GM23248 (cell line): Measurements from ENCODE around the gene ADAMTSL2. TPM values are rescaled to one million over a fixed set of nuclear protein-coding genes. Genes with fewer than 3 reads are reported as not detected.

Experiments used
- DNase-seq: peaks from one replicate; pipeline ENCODE4 v3.0.0-alpha.2; 2015
- H2AFZ ChIP-seq: fragments of 200-600 bp; sonication (generic); 2 replicates; pipeline ENCODE4 v1.6.1; 2016; ENCODE audit warnings: antibody characterized with exemption
- H3F3A ChIP-seq: fragments of 200-600 bp; sonication (generic); 2 replicates; pipeline ENCODE4 v1.6.1; 2016; ENCODE audit warnings: mild to moderate bottlenecking, antibody characterized with exemption, mixed run types; ENCODE audit not compliant: insufficient read depth
- H3K27ac ChIP-seq: fragments of 200-600 bp; sonication (generic); 2 replicates; pipeline ENCODE4 v1.5.1; 2016; ENCODE audit warnings: mild to moderate bottlenecking
- H3K27me3 ChIP-seq: fragments of 200-600 bp; sonication (generic); replicated peaks from 2 replicates; pipeline ENCODE4 v1.6.1; 2016; ENCODE audit warnings: mild to moderate bottlenecking; ENCODE audit not compliant: insufficient read depth
- H3K36me3 ChIP-seq: fragments of 200-600 bp; sonication (generic); 2 replicates; pipeline ENCODE4 v1.6.1; 2016; ENCODE audit warnings: low read depth, mild to moderate bottlenecking
- H3K4me1 ChIP-seq: fragments of 200-600 bp; sonication (generic); 2 replicates; pipeline ENCODE4 v1.6.1; 2016; ENCODE audit warnings: mild to moderate bottlenecking; ENCODE audit not compliant: insufficient read depth
- H3K4me2 ChIP-seq: fragments of 200-600 bp; sonication (generic); one replicate; pipeline ENCODE4 v1.6.1; 2016; ENCODE audit warnings: mild to moderate bottlenecking; ENCODE audit not compliant: unreplicated experiment
- H3K4me3 ChIP-seq: fragments of 200-600 bp; sonication (generic); 2 replicates; pipeline ENCODE4 v1.5.1; 2016; ENCODE audit warnings: mild to moderate bottlenecking
- H3K79me2 ChIP-seq: fragments of 200-600 bp; sonication (generic); 2 replicates; pipeline ENCODE4 v1.6.1; 2016; ENCODE audit warnings: mild to moderate bottlenecking; ENCODE audit not compliant: insufficient read depth
- H3K9ac ChIP-seq: fragments of 200-600 bp; sonication (generic); 2 replicates; pipeline ENCODE4 v1.6.1; 2016; ENCODE audit warnings: mild to moderate bottlenecking
- H3K9me2 ChIP-seq: fragments of 200-600 bp; sonication (generic); 2 replicates; pipeline ENCODE4 v1.6.1; 2016; ENCODE audit warnings: mixed run types, mild to moderate bottlenecking, moderate library complexity; ENCODE audit not compliant: insufficient read depth
- H3K9me3 ChIP-seq: fragments of 200-600 bp; sonication (generic); one replicate; pipeline ENCODE4 v1.6.1; 2017; ENCODE audit warnings: low read depth
- H4K20me1 ChIP-seq: fragments of 200-600 bp; sonication (generic); 2 replicates; pipeline ENCODE4 v1.6.0; 2016; ENCODE audit not compliant: insufficient read depth
- EZH2 ChIP-seq: fragments of 200-600 bp; sonication (generic); IDR thresholded peaks from 2 replicates; pipeline ENCODE4 v1.6.1; 2018; ENCODE audit warnings: antibody characterized with exemption, mild to moderate bottlenecking; ENCODE audit not compliant: insufficient read depth, poor library complexity, severe bottlenecking
- EZH2phosphoT487 ChIP-seq: fragments of 200-600 bp; sonication (generic); IDR thresholded peaks from 2 replicates; pipeline ENCODE4 v1.6.1; 2018; ENCODE audit warnings: antibody characterized with exemption, moderate library complexity, mild to moderate bottlenecking, low read depth; ENCODE audit not compliant: insufficient read depth
- WGBS, 2 experiments: methylation state at CpG; one replicate each; pipeline ENCODE4 v1.1.6; 2015 to 2017; ENCODE audit warnings: low lambda C conversion rate in 2 of 2, low coverage in 1 of 2; ENCODE audit errors: missing lambda C conversion rate in 2 of 2; 5-methylcytosine and 5-hydroxymethylcytosine counted together
- in situ Hi-C: fragments of 300-500 bp; cut with MboI; formaldehyde crosslinking; loops from 2 replicates; pipeline ENCODE4 v1.15.0; 2020
- polyA plus RNA-seq: library from polyadenylated mRNA; unstranded; fragments of >200 nt; fragmentation: Nextera tagmentation; extraction: Ambion mirVana; gene quantifications from 2 replicates; pipeline ENCODE4 v1.2.1, GENCODE V29; 2016
- total RNA-seq: library from RNA; depleted of rRNA; stranded (reverse); fragments of >200 nt; shearing (Covaris generic); gene quantifications from 2 replicates; pipeline ENCODE4 v1.2.3, GENCODE V29; 2014

The ADAMTSL2 gene
- total and polyA plus RNA-seq, 2 experiments from 2014 or later, result 0.11 TPM; not detected in 1

DNA sequence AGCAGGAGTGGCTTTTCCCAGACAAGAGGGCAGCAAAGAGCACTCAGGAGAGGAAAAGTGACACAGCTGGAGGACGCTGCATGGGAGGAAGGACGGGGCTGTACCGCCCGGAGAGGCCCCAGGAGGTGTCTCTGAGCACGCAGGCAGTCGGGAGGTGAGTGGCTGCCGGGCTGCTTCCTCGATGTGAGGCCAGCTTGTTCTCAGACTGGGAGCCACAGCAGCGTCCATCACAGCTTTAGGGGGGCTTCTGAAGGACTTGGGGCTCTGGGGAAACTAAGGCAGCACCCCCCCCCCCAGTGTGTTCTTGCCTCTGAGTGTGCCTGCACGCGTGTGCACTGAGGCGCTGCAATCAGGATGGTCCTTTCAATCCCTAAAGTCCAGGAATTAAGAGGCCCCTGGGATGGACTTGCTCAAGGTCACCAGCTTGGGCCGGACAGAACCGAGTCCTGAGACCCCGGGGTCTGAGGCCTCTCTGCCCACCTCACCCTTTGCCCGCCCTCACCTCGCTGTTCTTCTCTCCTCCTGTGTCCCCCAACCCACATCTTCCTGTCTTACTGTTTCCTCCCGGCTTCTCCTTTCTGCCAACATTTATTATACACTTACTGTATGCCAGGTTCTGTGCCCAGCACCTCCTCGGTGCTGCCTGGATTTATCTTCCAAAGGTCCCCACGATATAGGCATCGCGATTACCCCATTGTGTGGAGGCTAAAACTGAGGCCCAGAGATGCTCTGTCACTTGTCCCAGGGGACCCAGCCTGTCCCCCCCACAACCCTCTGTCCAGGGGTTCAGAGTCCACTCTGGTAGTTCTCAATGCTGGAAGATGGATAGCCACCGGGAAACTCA lies 41.7 kb downstream of the ADAMTSL2 start:
- 68 to 74% methylated on average over 23 of the region's 23 CpGs for WGBS, 2 experiments
- Histone ChIP-seq H3K36me3 (no peaks in the 10 kb centered on the region), H4K20me1 (no peaks in the 10 kb centered on the region), H3K4me2 (no peak overlapping the region), H3K4me1 (no peaks in the 10 kb centered on the region), H3K9me3 (no peaks in the 10 kb centered on the region), H3K9ac (no peak overlapping the region), H2AFZ (no peak overlapping the region), H3K27me3 (peaks cover 26% of the 10 kb centered on the region), H3K27ac (no peak overlapping the region), H3K9me2 (no peaks in the 10 kb centered on the region), H3K4me3 (no peak overlapping the region), H3F3A (no peaks in the 10 kb centered on the region), H3K79me2 (no peaks in the 10 kb centered on the region)
- in situ Hi-C loops, result no loop called here
- no peak for DNase-seq
- no peak for TF ChIP-seq EZH2phosphoT487
- TF ChIP-seq EZH2, result no peak

DNA sequence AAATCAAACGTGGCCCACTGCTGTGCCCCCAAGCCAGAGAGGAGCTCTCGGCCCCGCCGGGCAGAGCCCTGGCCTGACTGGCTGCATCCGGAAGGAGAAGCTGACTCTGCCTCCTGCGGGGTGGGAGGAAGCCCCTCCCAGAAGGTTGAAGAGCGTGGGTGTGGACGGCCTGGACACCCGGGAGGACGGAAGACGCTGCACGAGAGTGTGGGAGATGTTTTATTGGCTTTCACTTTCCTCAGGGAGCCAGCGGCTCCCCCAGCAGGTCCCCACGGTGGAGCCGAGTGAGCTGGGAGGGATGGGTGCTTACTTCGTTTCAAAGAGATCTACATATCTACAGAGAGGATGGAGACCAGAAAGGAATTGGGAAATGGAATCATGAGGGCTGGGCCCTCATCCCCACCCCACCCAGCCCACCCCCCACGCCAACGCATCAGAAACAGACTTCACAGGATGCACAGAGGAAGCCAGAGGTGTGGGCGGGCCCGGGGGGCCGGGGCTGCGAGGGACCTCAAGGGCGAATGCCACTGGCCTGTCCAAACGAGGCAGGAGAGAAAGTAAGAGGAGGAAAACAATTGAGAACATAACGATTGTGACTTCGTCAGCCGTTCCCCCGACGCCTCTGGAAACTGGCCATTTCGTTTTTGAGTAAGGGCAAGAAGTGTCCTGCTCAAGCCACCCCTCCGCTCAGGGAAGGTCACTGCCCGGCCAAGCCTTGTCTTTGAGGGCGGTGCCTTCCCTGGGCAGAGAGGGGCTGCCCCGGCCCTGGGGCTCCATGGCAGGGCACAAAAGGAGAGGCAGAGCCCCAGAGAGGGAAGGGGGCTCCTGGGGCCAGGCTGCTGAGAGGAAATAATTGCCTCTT lies 42.6 kb downstream of the ADAMTSL2 start:
- no peaks in the 10 kb centered on the region for H3F3A ChIP-seq
- H3K9ac ChIP-seq, result no peak overlapping the region
- no peaks in the 10 kb centered on the region for H3K4me1 ChIP-seq
- no peaks in the 10 kb centered on the region for H3K79me2 ChIP-seq
- DNase-seq, result no peak
- no peak overlapping the region for H3K4me3 ChIP-seq
- TF ChIP-seq EZH2phosphoT487 (no peak), EZH2 (no peak)
- no peak overlapping the region for H3K4me2 ChIP-seq
- H3K9me3 ChIP-seq, result no peaks in the 10 kb centered on the region
- 66 to 68% methylated on average over 25 to 34 of the region's 34 CpGs for WGBS, 2 experiments
- in situ Hi-C loops, result no loop called here
- H2AFZ ChIP-seq, result no peak overlapping the region
- H3K27ac ChIP-seq, result no peak overlapping the region
- H4K20me1 ChIP-seq, result no peaks in the 10 kb centered on the region
- peaks cover 35% of the 10 kb centered on the region for H3K27me3 ChIP-seq
- H3K36me3 ChIP-seq, result no peaks in the 10 kb centered on the region
- H3K9me2 ChIP-seq, result no peaks in the 10 kb centered on the region

DNA sequence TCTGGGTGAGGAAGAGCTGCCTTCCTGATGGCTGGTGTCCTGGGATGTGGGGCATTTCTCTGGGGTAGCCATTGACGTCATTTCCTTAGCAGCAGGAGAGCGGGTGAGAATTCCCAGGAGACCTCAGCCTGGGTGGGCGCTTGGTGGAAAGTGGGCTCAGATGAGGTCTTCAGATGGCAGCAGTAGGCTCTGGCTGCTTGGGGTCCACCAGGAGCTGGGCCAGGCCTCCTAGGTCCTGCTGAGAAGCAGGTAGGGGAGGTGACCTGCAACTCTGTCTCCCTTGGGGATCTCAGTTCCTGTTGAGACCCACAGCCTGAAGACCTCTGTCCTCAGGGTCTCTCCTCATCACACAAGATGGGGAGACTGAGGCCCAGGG lies 43.2 kb downstream of the ADAMTSL2 start:
- in situ Hi-C loops, result no loop called here
- H3K9ac ChIP-seq, result no peak overlapping the region
- WGBS, 2 experiments, result 59 to 72% methylated on average over 3 of the region's 3 CpGs

DNA sequence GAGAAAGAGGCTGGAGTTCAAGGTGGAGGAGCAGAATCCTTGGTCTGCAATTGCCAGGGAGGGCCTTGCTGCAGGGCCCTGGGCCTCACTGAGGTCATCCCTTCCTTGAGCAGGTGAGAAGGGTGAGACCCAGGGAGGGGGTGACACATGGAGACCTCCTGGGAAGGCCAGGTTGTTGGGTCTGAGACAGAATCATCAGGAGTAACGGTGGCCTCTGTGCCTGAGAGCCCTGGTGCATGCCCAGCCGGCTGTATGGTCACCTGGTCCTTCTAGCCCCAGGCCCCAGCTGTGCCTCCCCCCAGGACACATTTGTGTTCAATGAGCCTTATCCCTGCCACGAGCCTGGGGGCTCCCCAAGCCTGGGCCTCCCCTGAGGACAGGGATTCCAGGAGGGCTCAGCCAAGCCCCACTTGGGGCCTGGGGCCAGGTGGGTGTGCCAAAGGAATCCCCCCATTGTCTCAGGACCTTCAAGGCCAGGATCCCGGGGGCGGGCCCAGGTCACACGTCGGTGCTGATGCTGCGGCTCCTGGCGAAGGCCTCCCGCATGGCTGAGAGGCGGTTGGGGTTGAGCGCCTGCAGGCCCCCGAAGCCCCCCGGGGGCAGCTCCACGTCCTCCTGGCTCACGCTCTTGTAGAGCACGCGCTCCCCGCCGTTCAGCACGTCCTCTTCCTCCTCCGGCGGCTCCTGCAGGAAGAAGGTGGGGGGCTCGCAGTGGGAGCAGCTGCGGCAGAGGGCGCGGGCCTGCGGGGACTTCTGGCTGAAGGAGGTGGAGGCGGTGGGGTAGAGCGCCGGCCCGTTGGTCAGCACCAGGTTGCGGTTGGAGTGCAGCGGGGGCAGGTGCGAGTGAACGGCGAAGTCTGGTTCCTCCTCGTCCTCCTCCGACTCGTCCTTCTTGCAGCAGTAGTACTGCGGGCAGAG lies 44.3 kb downstream of the ADAMTSL2 start:
- in situ Hi-C loops, result no loop called here
- H3K4me1 ChIP-seq, result no peaks in the 10 kb centered on the region
- H3F3A ChIP-seq, result no peaks in the 10 kb centered on the region
- H3K9me3 ChIP-seq, result no peaks in the 10 kb centered on the region
- H3K4me3 ChIP-seq, result no peak overlapping the region
- H3K36me3 ChIP-seq, result no peaks in the 10 kb centered on the region
- 83 to 89% methylated on average over 29 to 34 of the region's 41 CpGs for WGBS, 2 experiments
- no peak overlapping the region for H2AFZ ChIP-seq
- no peak overlapping the region for H3K9ac ChIP-seq
- DNase-seq, result no peak
- H3K79me2 ChIP-seq, result no peaks in the 10 kb centered on the region
- no peaks in the 10 kb centered on the region for H4K20me1 ChIP-seq
- no peak overlapping the region for H3K27ac ChIP-seq
- H3K4me2 ChIP-seq, result no peak overlapping the region
- H3K27me3 ChIP-seq, result peaks cover 37% of the 10 kb centered on the region
- H3K9me2 ChIP-seq, result no peaks in the 10 kb centered on the region
- TF ChIP-seq EZH2, result no peak

More for the DNA sequence above, 43.2 kb downstream of the ADAMTSL2 start:
- Histone ChIP-seq H4K20me1 (no peaks in the 10 kb centered on the region), H3K4me3 (no peak overlapping the region), H3K36me3 (no peaks in the 10 kb centered on the region), H3K9me2 (no peaks in the 10 kb centered on the region), H3K27ac (no peak overlapping the region), H3K4me2 (no peak overlapping the region), H3K79me2 (no peaks in the 10 kb centered on the region), H2AFZ (no peak overlapping the region), H3K9me3 (no peaks in the 10 kb centered on the region), H3K4me1 (no peaks in the 10 kb centered on the region), H3K27me3 (peaks cover 37% of the 10 kb centered on the region), H3F3A (no peaks in the 10 kb centered on the region)
- TF ChIP-seq EZH2phosphoT487 (no peak), EZH2 (no peak)
- DNase-seq, result no peak
